Activated CD8-positive, alpha-beta T cell treated with anti-CD3 and anti-CD28 coated beads for 36 hours (primary cell): ENCODE data around the gene POLD2. TPM values are rescaled to one million over a fixed set of nuclear protein-coding genes. Genes with fewer than 3 reads are reported as not detected.

Source experiments
- ATAC-seq: fragments of 200-7000 bp; cut with Tn5 transposase; one replicate; pipeline ENCODE4 v1.10.0; 2021; ENCODE audit warnings: mild to moderate bottlenecking, moderate library complexity
- CTCF ChIA-PET: fragments of 350-600 bp; sonication (Branson Sonifier 250); formaldehyde crosslinking; loops from one replicate; lab custom pipeline; 2021; ENCODE audit warnings: antibody characterized with exemption; lab: Charles Lee
- POLR2A ChIA-PET: fragments of 350-600 bp; sonication (Branson Sonifier 250); formaldehyde crosslinking; loops from one replicate; lab custom pipeline; 2021; ENCODE audit warnings: antibody characterized with exemption; lab: Charles Lee
- DNase-seq: peaks from one replicate; pipeline ENCODE4 v3.0.0-alpha.2; 2020
- H3K27ac Mint-ChIP-seq: one replicate; pipeline ENCODE4 v1.8.0; 2021; ENCODE audit warnings: mild to moderate bottlenecking, mixed read lengths
- H3K27me3 Mint-ChIP-seq: one replicate; pipeline ENCODE4 v1.8.0; 2021; ENCODE audit warnings: mixed read lengths
- H3K36me3 Mint-ChIP-seq: one replicate; pipeline ENCODE4 v1.8.0; 2021; ENCODE audit warnings: low read depth, mixed read lengths
- H3K4me1 Mint-ChIP-seq: one replicate; pipeline ENCODE4 v1.8.0; 2021; ENCODE audit warnings: low read depth, mixed read lengths
- H3K4me3 Mint-ChIP-seq: one replicate; pipeline ENCODE4 v1.8.0; 2021; ENCODE audit warnings: mild to moderate bottlenecking, moderate library complexity, mixed read lengths
- H3K9me3 Mint-ChIP-seq: one replicate; pipeline ENCODE4 v1.8.0; 2021; ENCODE audit warnings: mixed read lengths
- CTCF ChIP-seq: fragments of 200-600 bp; IDR thresholded peaks from one replicate; pipeline ENCODE4 v1.8.0; 2022; ENCODE audit warnings: antibody characterized with exemption, mild to moderate bottlenecking
- intact Hi-C: fragments of 100-400 bp; cut with micrococcal nuclease; formaldehyde crosslinking; loops from one replicate; pipeline ENCODE4 v1.10.0; 2022
- total RNA-seq, 2 experiments: library from RNA; stranded (reverse); gene quantifications; one replicate each; pipeline ENCODE4 v1.2.3, GENCODE V29; 2021

POLD2 gene
- total RNA-seq, 2 experiments from 2014 or later: 243 to 251 TPM

- intact Hi-C loops: no loop called here
- TF ChIP-seq CTCF: no peak
- no peak overlapping the region for H3K4me3 Mint-ChIP-seq
- ChIA-PET POLR2A (interaction anchor here (1.4 to 3.5 kb wide), 4 partner anchors 7 to 27 kb away, joined by 3 to 17 read pairs (median 8); no protein-coding TSS in a partner anchor), CTCF (no interaction called here)
- H3K27me3 Mint-ChIP-seq: peaks cover 2% of the 10 kb centered on the region
- DNase-seq: no peak
- H3K4me1 Mint-ChIP-seq: peaks cover 16% of the 10 kb centered on the region
- H3K9me3 Mint-ChIP-seq: no peaks in the 10 kb centered on the region
- no peak for ATAC-seq
- no peak overlapping the region for H3K27ac Mint-ChIP-seq
- H3K36me3 Mint-ChIP-seq: peaks cover 12% of the 10 kb centered on the region
Measured at GRCh38 chr7:44107116-44107960, 16.0 kb downstream of the POLD2 start.

GRCh38 chr7:44106311-44107065 lies 16.9 kb downstream of the POLD2 start:
- ChIA-PET POLR2A (interaction anchor here (1.0 to 3.5 kb wide), 6 partner anchors 8 to 30 kb away, joined by 3 to 17 read pairs (median 6); no protein-coding TSS in a partner anchor), CTCF (interaction anchor here (1.7 kb wide), 1 partner anchor 16 kb away, joined by 5 read pairs; the partner anchor contains the start of gene POLD2)
- Mint-ChIP-seq H3K36me3 (peaks cover 4% of the 10 kb centered on the region), H3K27ac (no peak overlapping the region), H3K4me1 (peaks cover 16% of the 10 kb centered on the region), H3K27me3 (peaks cover 2% of the 10 kb centered on the region), H3K9me3 (no peaks in the 10 kb centered on the region), H3K4me3 (no peak overlapping the region)
- intact Hi-C loops: no loop called here
- DNase-seq: no peak
- no peak for TF ChIP-seq CTCF
- no peak for ATAC-seq

- H3K27ac Mint-ChIP-seq: no peak overlapping the region
- intact Hi-C loops: no loop called here
- POLR2A ChIA-PET: interaction anchor here (0.9 to 3.5 kb wide), 11 partner anchors 8 to 62 kb away, joined by 3 to 17 read pairs (median 3); partner anchors contain the start of gene DBNL
Measured at GRCh38 chr7:44105832-44106231, 17.5 kb downstream of the POLD2 start.

More at GRCh38 chr7:44105832-44106231, 17.5 kb downstream of the POLD2 start:
- H3K4me3 Mint-ChIP-seq: peak overlapping the region; percentile 81
- DNase-seq (no peak), ATAC-seq (no peak)
- H3K36me3 Mint-ChIP-seq: peaks cover 4% of the 10 kb centered on the region
- peaks cover 16% of the 10 kb centered on the region for H3K4me1 Mint-ChIP-seq
- CTCF ChIA-PET: interaction anchor here (1.7 kb wide), 1 partner anchor 17 kb away, joined by 5 read pairs; the partner anchor contains the start of gene POLD2
- no peak for TF ChIP-seq CTCF
- peaks cover 2% of the 10 kb centered on the region for H3K27me3 Mint-ChIP-seq
- H3K9me3 Mint-ChIP-seq: no peaks in the 10 kb centered on the region
